HUES6 (cell line): ENCODE results near the gene MAFB.

Experiments used
- H3K27ac ChIP-seq: 2 replicates; pipeline ENCODE4 v1.7.0; 2013; ENCODE audit warnings: low read depth, mild to moderate bottlenecking, low read length, inconsistent platforms
- H3K27me3 ChIP-seq: 2 replicates; pipeline ENCODE4 v1.6.1; 2013; ENCODE audit warnings: low read length; ENCODE audit not compliant: control insufficient read depth, insufficient read depth
- H3K36me3 ChIP-seq: 2 replicates; pipeline ENCODE4 v1.6.1; 2013; ENCODE audit warnings: low read length; ENCODE audit not compliant: control insufficient read depth, insufficient read depth
- H3K4me1 ChIP-seq: 2 replicates; pipeline ENCODE4 v1.6.1; 2013; ENCODE audit warnings: low read length; ENCODE audit not compliant: control insufficient read depth, insufficient read depth
- H3K4me3 ChIP-seq: 2 replicates; pipeline ENCODE4 v1.5.1; 2013; ENCODE audit warnings: low read depth, low read length
- H3K9ac ChIP-seq: one replicate; pipeline ENCODE4 v1.6.1; 2013; ENCODE audit warnings: mild to moderate bottlenecking, low read length
- H3K9me3 ChIP-seq: 2 replicates; pipeline ENCODE4 v1.6.1; 2013; ENCODE audit warnings: low read depth, low read length; ENCODE audit not compliant: control insufficient read depth, insufficient read depth

MAFB gene

GRCh38 chr20:40641809-40642208 is 47.2 kb downstream of the MAFB start:
- Histone ChIP-seq H3K9me3 (no peaks in the 10 kb centered on the region), H3K27ac (no peak overlapping the region), H3K4me3 (no peak overlapping the region), H3K4me1 (no peaks in the 10 kb centered on the region; the same call in 1 of the 2 replicates), H3K9ac (no peak overlapping the region), H3K36me3 (no peaks in the 10 kb centered on the region), H3K27me3 (no peaks in the 10 kb centered on the region)

GRCh38 chr20:40641202-40641601 is 47.8 kb downstream of the MAFB start:
- Histone ChIP-seq H3K9ac (no peak overlapping the region), H3K9me3 (no peaks in the 10 kb centered on the region), H3K4me1 (no peaks in the 10 kb centered on the region; the same call in 1 of the 2 replicates), H3K36me3 (no peaks in the 10 kb centered on the region), H3K4me3 (no peak overlapping the region), H3K27ac (no peak overlapping the region), H3K27me3 (no peaks in the 10 kb centered on the region)

- no peaks in the 10 kb centered on the region for H3K4me1 ChIP-seq
- no peaks in the 10 kb centered on the region for H3K9me3 ChIP-seq
- H3K4me3 ChIP-seq, result no peak overlapping the region
- no peak overlapping the region for H3K27ac ChIP-seq
- no peaks in the 10 kb centered on the region for H3K27me3 ChIP-seq
- no peaks in the 10 kb centered on the region for H3K36me3 ChIP-seq
- no peak overlapping the region for H3K9ac ChIP-seq
Measured at GRCh38 chr20:40640667-40641066, 48.4 kb downstream of the MAFB start.

- Histone ChIP-seq H3K27me3 (0 out of 2 replicates have a peak, but pooled peaks cover 2% of the 10 kb centered on the region), H3K9me3 (no peaks in the 10 kb centered on the region), H3K4me3 (no peak overlapping the region), H3K27ac (no peak overlapping the region), H3K4me1 (no peaks in the 10 kb centered on the region), H3K36me3 (no peaks in the 10 kb centered on the region), H3K9ac (no peak overlapping the region)
Measured at GRCh38 chr20:40639676-40640355, 49.2 kb downstream of the MAFB start.

- no peaks in the 10 kb centered on the region for H3K4me1 ChIP-seq
- H3K9ac ChIP-seq, result no peak overlapping the region
- H3K4me3 ChIP-seq, result no peak overlapping the region
- H3K27me3 ChIP-seq, result 0 out of 2 replicates have a peak, but pooled peaks cover 3% of the 10 kb centered on the region
- H3K27ac ChIP-seq, result no peak overlapping the region
- H3K9me3 ChIP-seq, result no peaks in the 10 kb centered on the region
- H3K36me3 ChIP-seq, result no peaks in the 10 kb centered on the region
Measured at GRCh38 chr20:40639132-40639531, 49.9 kb downstream of the MAFB start.

GRCh38 chr20:40638414-40638813 is 50.6 kb downstream of the MAFB start:
- Histone ChIP-seq H3K27ac (no peak overlapping the region), H3K9ac (no peak overlapping the region), H3K9me3 (no peaks in the 10 kb centered on the region)

GRCh38 chr20:40637176-40637575 is 51.9 kb downstream of the MAFB start:
- Histone ChIP-seq H3K9me3 (no peaks in the 10 kb centered on the region), H3K27ac (no peak overlapping the region), H3K4me3 (no peak overlapping the region), H3K36me3 (no peaks in the 10 kb centered on the region), H3K27me3 (0 out of 2 replicates have a peak, but pooled peaks cover 3% of the 10 kb centered on the region), H3K4me1 (no peaks in the 10 kb centered on the region), H3K9ac (no peak overlapping the region)

More at GRCh38 chr20:40638414-40638813, 50.6 kb downstream of the MAFB start:
- Histone ChIP-seq H3K27me3 (0 out of 2 replicates have a peak, but pooled peaks cover 3% of the 10 kb centered on the region), H3K4me3 (no peak overlapping the region), H3K4me1 (no peaks in the 10 kb centered on the region), H3K36me3 (no peaks in the 10 kb centered on the region)

- Histone ChIP-seq H3K4me3 (no peak overlapping the region), H3K27me3 (0 out of 2 replicates have a peak, but pooled peaks cover 3% of the 10 kb centered on the region), H3K36me3 (no peaks in the 10 kb centered on the region), H3K4me1 (no peaks in the 10 kb centered on the region), H3K27ac (no peak overlapping the region), H3K9me3 (no peaks in the 10 kb centered on the region), H3K9ac (no peak overlapping the region)
Measured at GRCh38 chr20:40636486-40636885, 52.5 kb downstream of the MAFB start.

GRCh38 chr20:40635971-40636370 is 53.1 kb downstream of the MAFB start:
- H3K27ac ChIP-seq, result no peak overlapping the region
- 0 out of 2 replicates have a peak, but pooled peaks cover 3% of the 10 kb centered on the region for H3K27me3 ChIP-seq
- no peaks in the 10 kb centered on the region for H3K36me3 ChIP-seq
- H3K9me3 ChIP-seq, result no peaks in the 10 kb centered on the region
- no peaks in the 10 kb centered on the region for H3K4me1 ChIP-seq
- no peak overlapping the region for H3K9ac ChIP-seq
- no peak overlapping the region for H3K4me3 ChIP-seq
